Hepatocyte (in vitro differentiated cells): ENCODE data around the gene SLC25A48. TPM values are rescaled to one million over a fixed set of nuclear protein-coding genes. Genes with fewer than 3 reads are reported as not detected.

Source experiments
- DNase-seq: peaks from one replicate; pipeline ENCODE4 v3.0.0-alpha.2; 2016; ENCODE audit warnings: low spot score
- H2AFZ ChIP-seq: fragments of 200-600 bp; sonication (generic); 2 replicates; pipeline ENCODE4 v1.6.0; 2016; ENCODE audit warnings: antibody characterized with exemption, mild to moderate bottlenecking
- H3K27ac ChIP-seq: fragments of 200-600 bp; sonication (generic); 2 replicates; pipeline ENCODE4 v1.5.1; 2016; ENCODE audit warnings: mild to moderate bottlenecking
- H3K27me3 ChIP-seq: fragments of 200-600 bp; sonication (generic); 2 replicates; pipeline ENCODE4 v1.6.1; 2016
- H3K36me3 ChIP-seq: fragments of 200-600 bp; sonication (generic); replicated peaks from 2 replicates; pipeline ENCODE4 v1.5.1; 2016; ENCODE audit warnings: low read depth; ENCODE audit not compliant: insufficient read depth
- H3K4me1 ChIP-seq: fragments of 200-600 bp; sonication (generic); 2 replicates; pipeline ENCODE4 v1.5.1; 2016; ENCODE audit warnings: mild to moderate bottlenecking, moderate library complexity; ENCODE audit not compliant: insufficient read depth
- H3K4me2 ChIP-seq: fragments of 200-600 bp; sonication (generic); 2 replicates; pipeline ENCODE4 v1.6.0; 2016
- H3K4me3 ChIP-seq: fragments of 200-600 bp; sonication (generic); 2 replicates; pipeline ENCODE4 v1.5.1; 2016; ENCODE audit warnings: mild to moderate bottlenecking
- H3K79me2 ChIP-seq: fragments of 200-600 bp; sonication (generic); 2 replicates; pipeline ENCODE4 v1.6.0; 2017; ENCODE audit warnings: mild to moderate bottlenecking
- H3K9me2 ChIP-seq: fragments of 200-600 bp; sonication (generic); replicated peaks from 2 replicates; pipeline ENCODE4 v1.6.0; 2017; ENCODE audit warnings: mild to moderate bottlenecking; ENCODE audit not compliant: insufficient read depth
- H3K9me3 ChIP-seq: fragments of 200-600 bp; sonication (generic); 2 replicates; pipeline ENCODE4 v1.5.1; 2016; ENCODE audit warnings: low read depth, mild to moderate bottlenecking
- H4K20me1 ChIP-seq: fragments of 200-600 bp; sonication (generic); 2 replicates; pipeline ENCODE4 v1.6.0; 2016; ENCODE audit warnings: mild to moderate bottlenecking; ENCODE audit not compliant: insufficient read depth, poor library complexity, severe bottlenecking
- EZH2 ChIP-seq: fragments of 200-600 bp; sonication (generic); IDR thresholded peaks from 2 replicates; pipeline ENCODE4 v1.6.1; 2016; ENCODE audit warnings: antibody characterized with exemption, mild to moderate bottlenecking, borderline replicate concordance
- EZH2phosphoT487 ChIP-seq: fragments of 200-600 bp; sonication (generic); IDR thresholded peaks from one replicate; pipeline ENCODE4 v1.6.1; 2018; ENCODE audit warnings: antibody characterized with exemption, mild to moderate bottlenecking, low read depth, moderate library complexity; ENCODE audit not compliant: unreplicated experiment, severe bottlenecking
- WGBS: methylation state at CpG from one replicate; pipeline ENCODE4 v1.1.6; 2016; ENCODE audit warnings: low lambda C conversion rate; ENCODE audit errors: missing lambda C conversion rate; 5-methylcytosine and 5-hydroxymethylcytosine counted together
- polyA plus RNA-seq: library from polyadenylated mRNA; unstranded; fragments of >200 nt; fragmentation: Nextera tagmentation; extraction: Ambion mirVana; gene quantifications from 2 replicates; pipeline ENCODE4 v1.2.1, GENCODE V29; 2016
- total RNA-seq: library from RNA; depleted of rRNA; stranded (reverse); fragments of >200 nt; gene quantifications from 2 replicates; pipeline ENCODE4 v1.2.3, GENCODE V29; 2014
- TF ChIP-seq, protein P1 (sequence below): fragments of 200-600 bp; sonication (generic); IDR thresholded peaks from 2 replicates; pipeline ENCODE4 v1.5.1; 2016; ENCODE audit warnings: antibody characterized with exemption, mild to moderate bottlenecking; ENCODE audit not compliant: poor library complexity

SLC25A48 gene
- total and polyA plus RNA-seq, 2 experiments from 2014 or later = 0.79 to 1.0 TPM

DNA sequence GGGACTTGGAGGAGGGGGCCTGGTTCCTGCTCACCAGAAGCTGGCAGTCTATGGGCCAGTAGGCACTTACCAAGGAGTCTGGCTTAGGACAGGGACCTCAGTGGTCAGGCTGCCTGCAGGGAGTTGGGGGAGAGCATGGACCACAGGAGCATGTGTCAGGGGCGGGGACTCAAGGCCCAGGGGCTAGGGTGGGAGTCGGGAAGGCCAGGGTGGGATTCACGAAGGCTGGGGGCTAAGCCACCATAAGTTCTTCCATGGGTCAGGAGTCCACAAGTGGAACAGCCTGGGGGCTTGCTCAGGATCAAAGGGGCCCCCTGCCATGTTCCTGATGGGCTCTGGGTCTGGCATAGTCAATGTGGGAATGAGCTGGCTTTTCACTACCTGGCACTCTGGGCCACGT, 11.5 kb upstream of the SLC25A48 start:
- DNase-seq = no peak

DNA sequence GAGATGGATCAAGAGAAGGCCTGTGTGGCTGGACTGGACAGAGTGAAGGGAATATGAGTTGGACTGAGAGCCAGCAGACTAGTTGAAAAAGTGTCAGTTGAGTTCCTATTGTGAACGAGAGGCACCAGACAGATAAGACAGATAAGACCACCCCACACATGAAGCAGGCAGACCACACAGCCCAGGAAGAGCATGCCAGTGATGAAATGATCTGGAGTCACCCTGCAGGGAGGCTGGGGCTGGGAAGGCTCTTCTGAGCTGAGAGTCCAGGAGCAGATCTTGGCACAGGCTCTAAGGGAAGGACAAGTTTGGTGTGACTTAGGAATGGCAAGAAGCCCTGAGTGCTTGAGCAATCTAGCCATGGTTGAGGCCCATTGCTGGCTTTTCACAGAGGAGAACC, 10.6 kb upstream of the SLC25A48 start:
- Histone ChIP-seq H3K4me2 (no peak overlapping the region), H4K20me1 (no peaks in the 10 kb centered on the region), H3K4me1 (no peaks in the 10 kb centered on the region), H3K9me2 (no peaks in the 10 kb centered on the region), H2AFZ (no peak overlapping the region), H3K79me2 (no peaks in the 10 kb centered on the region), H3K9me3 (no peaks in the 10 kb centered on the region), H3K4me3 (no peak overlapping the region), H3K27me3 (peaks cover 6% of the 10 kb centered on the region), H3K36me3 (no peaks in the 10 kb centered on the region), H3K27ac (no peak overlapping the region)
- no peak for DNase-seq
- TF ChIP-seq EZH2 = no peak
- TF ChIP-seq EZH2phosphoT487 = no peak
- TF ChIP-seq, protein P1, sequence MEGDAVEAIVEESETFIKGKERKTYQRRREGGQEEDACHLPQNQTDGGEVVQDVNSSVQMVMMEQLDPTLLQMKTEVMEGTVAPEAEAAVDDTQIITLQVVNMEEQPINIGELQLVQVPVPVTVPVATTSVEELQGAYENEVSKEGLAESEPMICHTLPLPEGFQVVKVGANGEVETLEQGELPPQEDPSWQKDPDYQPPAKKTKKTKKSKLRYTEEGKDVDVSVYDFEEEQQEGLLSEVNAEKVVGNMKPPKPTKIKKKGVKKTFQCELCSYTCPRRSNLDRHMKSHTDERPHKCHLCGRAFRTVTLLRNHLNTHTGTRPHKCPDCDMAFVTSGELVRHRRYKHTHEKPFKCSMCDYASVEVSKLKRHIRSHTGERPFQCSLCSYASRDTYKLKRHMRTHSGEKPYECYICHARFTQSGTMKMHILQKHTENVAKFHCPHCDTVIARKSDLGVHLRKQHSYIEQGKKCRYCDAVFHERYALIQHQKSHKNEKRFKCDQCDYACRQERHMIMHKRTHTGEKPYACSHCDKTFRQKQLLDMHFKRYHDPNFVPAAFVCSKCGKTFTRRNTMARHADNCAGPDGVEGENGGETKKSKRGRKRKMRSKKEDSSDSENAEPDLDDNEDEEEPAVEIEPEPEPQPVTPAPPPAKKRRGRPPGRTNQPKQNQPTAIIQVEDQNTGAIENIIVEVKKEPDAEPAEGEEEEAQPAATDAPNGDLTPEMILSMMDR = no peak
- 38% methylated on average over 1 of the region's 1 CpG for WGBS

More for the DNA sequence above, 11.5 kb upstream of the SLC25A48 start:
- no peaks in the 10 kb centered on the region for H3K9me2 ChIP-seq
- TF ChIP-seq, protein P1 = no peak
- TF ChIP-seq EZH2phosphoT487 = no peak
- no peak for TF ChIP-seq EZH2
- peaks cover 11% of the 10 kb centered on the region for H3K27me3 ChIP-seq
- H3K4me1 ChIP-seq = no peaks in the 10 kb centered on the region
- H3K4me2 ChIP-seq = no peak overlapping the region
- H4K20me1 ChIP-seq = no peaks in the 10 kb centered on the region
- no peaks in the 10 kb centered on the region for H3K9me3 ChIP-seq
- no peaks in the 10 kb centered on the region for H3K79me2 ChIP-seq
- no peak overlapping the region for H3K27ac ChIP-seq
- no peak overlapping the region for H2AFZ ChIP-seq
- WGBS = 96% methylated on average over 4 of the region's 4 CpGs
- no peak overlapping the region for H3K4me3 ChIP-seq
- H3K36me3 ChIP-seq = no peaks in the 10 kb centered on the region

DNA sequence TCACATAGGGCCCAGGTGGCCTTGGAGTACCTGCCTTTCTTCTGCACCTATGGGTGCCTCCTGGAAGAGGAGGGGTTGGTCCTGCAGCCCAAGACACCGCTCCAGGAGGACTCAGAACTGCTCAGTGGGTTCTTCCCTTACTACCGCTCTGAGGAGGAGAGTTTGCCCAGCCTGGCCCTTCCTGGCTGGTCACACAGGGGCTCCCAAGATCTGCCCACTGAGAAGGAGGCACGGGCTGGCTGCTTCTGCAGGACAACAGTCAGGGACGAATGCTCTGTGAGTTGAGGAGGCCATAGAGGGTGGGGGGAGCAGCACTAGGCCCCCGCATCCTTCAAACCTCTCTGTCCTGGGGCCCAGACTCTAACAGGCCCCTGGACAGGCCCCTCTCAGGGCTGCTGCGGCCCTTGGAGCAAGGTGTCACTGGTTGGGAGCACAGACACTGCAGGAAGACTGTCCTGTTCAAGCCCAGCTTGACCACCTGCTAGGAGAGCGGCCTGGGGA, 9.9 kb upstream of the SLC25A48 start:
- H3K4me3 ChIP-seq = no peak overlapping the region
- H3K36me3 ChIP-seq = no peaks in the 10 kb centered on the region
- peaks cover 9% of the 10 kb centered on the region for H3K27me3 ChIP-seq
- no peak overlapping the region for H3K4me2 ChIP-seq
- no peak overlapping the region for H2AFZ ChIP-seq
- TF ChIP-seq EZH2phosphoT487 (no peak), EZH2 (no peak)
- TF ChIP-seq, protein P1 = no peak
- H3K79me2 ChIP-seq = no peaks in the 10 kb centered on the region
- no peak overlapping the region for H3K27ac ChIP-seq
- WGBS = 94% methylated on average over 7 of the region's 7 CpGs
- no peak for DNase-seq
- no peaks in the 10 kb centered on the region for H4K20me1 ChIP-seq
- no peaks in the 10 kb centered on the region for H3K9me2 ChIP-seq
- H3K4me1 ChIP-seq = no peaks in the 10 kb centered on the region
- H3K9me3 ChIP-seq = no peaks in the 10 kb centered on the region
